Myometrial cell (primary cell): ENCODE data around the gene NSA2. TPM values are rescaled to one million over a fixed set of nuclear protein-coding genes. Genes with fewer than 3 reads are reported as not detected.

Experiments used
- total RNA-seq: library from RNA; depleted of rRNA; stranded (reverse); fragments of >200 nt; gene quantifications from 2 replicates; pipeline ENCODE4 v1.2.3, GENCODE V29; 2015

NSA2 gene
- total RNA-seq, result 68.9 and 120 TPM in 2 replicates

DNA sequence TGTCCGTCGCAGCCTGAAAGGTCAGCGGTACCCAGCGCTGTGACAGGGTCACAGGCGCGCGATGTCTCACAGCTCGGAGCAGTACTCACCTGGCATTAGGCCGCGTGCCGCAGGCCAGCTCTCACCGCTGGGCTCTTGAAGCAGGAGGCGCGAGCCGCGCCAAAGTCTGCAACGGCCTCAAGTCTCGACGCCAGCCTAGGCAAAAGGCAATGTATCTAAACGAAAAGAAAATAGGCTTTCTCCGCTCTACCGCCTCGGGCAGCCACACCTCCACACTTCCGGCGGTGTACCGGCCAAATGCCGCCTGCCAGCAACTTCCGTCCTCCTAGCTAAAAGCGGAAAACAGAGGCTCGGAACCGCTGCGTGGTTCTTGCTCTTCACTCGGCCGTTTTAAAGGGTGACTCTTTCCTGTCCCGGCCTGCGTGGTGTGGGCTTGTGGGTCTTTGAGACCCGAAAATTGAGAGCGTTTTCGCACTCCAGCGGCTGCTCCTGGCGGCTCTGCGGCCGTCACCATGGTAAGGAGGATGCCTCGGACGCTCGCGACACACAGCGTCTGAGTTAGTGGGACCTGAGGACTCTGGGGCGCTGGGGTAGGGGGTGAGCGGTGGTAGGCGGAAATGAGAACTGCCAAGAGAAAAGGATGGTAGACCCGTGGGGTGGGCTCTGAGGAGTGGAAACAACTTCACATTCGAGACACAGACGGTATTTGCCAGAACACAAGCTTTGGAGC, at the start of gene NSA2, which contains the start of gene GFM2:
TSS of gene NSA2 (plus strand) at position 401 of the 730 bp plus-strand sequence. CDS start at position 513, 112 bp downstream.
TSS of gene GFM2 (minus strand) at position 269 of the 730 bp plus-strand sequence. CDS start 3,375 bp downstream, outside the sequence.

Other genes starting within 250 kb of the NSA2 start
- gene ENC1, start 126.5 kb upstream of the NSA2 start, total RNA-seq, result 11.5 and 21.3 TPM in 2 replicates
- 195 and 223 TPM in 2 replicates for gene HEXB, start 82.0 kb upstream of the NSA2 start, total RNA-seq
- gene GFM2, start 132 bp upstream of the NSA2 start, total RNA-seq, result 28.0 and 31.2 TPM in 2 replicates
- 0.29 and 1.1 TPM in 2 replicates for gene FAM169A, start 99.1 kb downstream of the NSA2 start, total RNA-seq